OCI-M1 (cell line): Measurements from ENCODE around the gene NUP85.
A peak's percentile ranks its signal among the peaks of the same experiment; 100 is the strongest.
"Not testable (repeated sequence)": the region's sequence is repeated elsewhere in the genome, so short reads cannot be mapped to it uniquely, and the experiment has no call there.

Experiments
- DNase-seq: peaks from one replicate; lab custom pipeline; 2025; lab: John Stamatoyannopoulos, UW

NUP85 gene

GRCh38 chr17:75205037-75205792 lies at the start of gene NUP85:
Gene NUP85 (plus strand): TSS chr17:75205679. CDS start chr17:75205762, 83 bp downstream.
- DNase-seq: peak; percentile 96

- DNase-seq: not testable (repeated sequence)
These were observed 47.0 kb upstream of the NUP85 start for GRCh38 chr17:75158480-75158879.

- DNase-seq: no peak
These were observed 46.1 kb upstream of the NUP85 start for GRCh38 chr17:75159196-75160031.

- no peak for DNase-seq
These were observed 45.3 kb upstream of the NUP85 start for GRCh38 chr17:75160211-75160610.

- no peak for DNase-seq
These were observed 42.4 kb upstream of the NUP85 start for GRCh38 chr17:75163074-75163473.

GRCh38 chr17:75164606-75165005 lies 40.9 kb upstream of the NUP85 start:
- not testable (repeated sequence) for DNase-seq

GRCh38 chr17:75168998-75169397 lies 36.5 kb upstream of the NUP85 start:
- no peak for DNase-seq

- no peak for DNase-seq
These were observed 32.0 kb upstream of the NUP85 start for GRCh38 chr17:75173526-75173925.

GRCh38 chr17:75174996-75175395 lies 30.5 kb upstream of the NUP85 start:
- DNase-seq: no peak

GRCh38 chr17:75176625-75177024 lies 28.9 kb upstream of the NUP85 start:
- DNase-seq: no peak

- DNase-seq: no peak
These were observed 27.0 kb upstream of the NUP85 start for GRCh38 chr17:75178453-75178852.

GRCh38 chr17:75181110-75181509 lies 24.4 kb upstream of the NUP85 start:
- peak; percentile 30 for DNase-seq

GRCh38 chr17:75181608-75182318 lies 23.7 kb upstream of the NUP85 start:
- DNase-seq: peak; percentile 46

- no peak for DNase-seq
These were observed 23.2 kb upstream of the NUP85 start for GRCh38 chr17:75182319-75182568.

- DNase-seq: peak; percentile 96
These were observed 22.7 kb upstream of the NUP85 start, which contains the start of gene SUMO2 for GRCh38 chr17:75182569-75183436. Gene SUMO2 (minus strand): TSS chr17:75182959. CDS start chr17:75182834, 125 bp downstream.

- DNase-seq: no peak
These were observed 21.2 kb upstream of the NUP85 start for GRCh38 chr17:75183999-75184884.

GRCh38 chr17:75188614-75189013 lies 16.9 kb upstream of the NUP85 start:
- no peak for DNase-seq

GRCh38 chr17:75191584-75191983 lies 13.9 kb upstream of the NUP85 start:
- peak; percentile 85 for DNase-seq

- no peak for DNase-seq
These were observed 10.6 kb upstream of the NUP85 start for GRCh38 chr17:75194879-75195278.

- DNase-seq: no peak
These were observed 5.4 kb upstream of the NUP85 start for GRCh38 chr17:75199886-75200618.
